Lower lobe of right lung (tissue), 2 donors: ENCODE measurements around the gene AP3S1. TPM values are rescaled to one million over a fixed set of nuclear protein-coding genes. Genes with fewer than 3 reads are reported as not detected.

Source experiments
- ATAC-seq, 2 donors: fragments of 200-7000 bp; cut with Tn5 transposase; one replicate each; pipeline ENCODE4 v1.9.1; 2020 to 2022; ENCODE audit warnings: mild to moderate bottlenecking in 2 of 2, moderate library complexity in 2 of 2
- DNase-seq: peaks from one replicate; pipeline ENCODE4 v3.0.0-alpha.2; 2020
- H3K27ac ChIP-seq: fragments of 200-600 bp; one replicate; pipeline ENCODE4 v1.8.0; 2022
- H3K27me3 ChIP-seq: fragments of 200-600 bp; one replicate; pipeline ENCODE4 v1.8.0; 2022; ENCODE audit warnings: low read depth
- H3K36me3 ChIP-seq: fragments of 200-600 bp; one replicate; pipeline ENCODE4 v1.8.0; 2022; ENCODE audit warnings: mild to moderate bottlenecking
- H3K4me1 ChIP-seq: fragments of 200-600 bp; one replicate; pipeline ENCODE4 v1.8.0; 2022
- H3K4me3 ChIP-seq: fragments of 200-600 bp; one replicate; pipeline ENCODE4 v1.8.0; 2022; ENCODE audit warnings: mild to moderate bottlenecking
- H3K9me3 ChIP-seq: fragments of 200-600 bp; one replicate; pipeline ENCODE4 v1.8.0; 2022
- CTCF ChIP-seq: fragments of 200-600 bp; IDR thresholded peaks from one replicate; pipeline ENCODE4 v1.8.0; 2022; ENCODE audit warnings: antibody characterized with exemption, mild to moderate bottlenecking
- intact Hi-C: fragments of 100-400 bp; cut with DNase I; formaldehyde crosslinking; loops from one replicate; pipeline ENCODE4 v1.11.0; 2022
- total RNA-seq: library from RNA; stranded (reverse); fragmentation: NEBNext Ultra II Directional; extraction: Animal tissue kit (Norgen Biotek cat#: 25700); gene quantifications from one replicate; pipeline ENCODE4 v1.2.1, GENCODE V29; 2021
- donor health status: DM: no; HTN: yes; CAD: no; lungs with severe emphysema.

The AP3S1 gene
- total RNA-seq, 1 donor from 2014 or later = 69.4 TPM

GRCh38 chr5:115857057-115857479 lies 15.3 kb downstream of the AP3S1 start:
- intact Hi-C loops = no loop called here
- Histone ChIP-seq H3K9me3 (no peaks in the 10 kb centered on the region), H3K27ac (no peak overlapping the region), H3K36me3 (no peaks in the 10 kb centered on the region), H3K4me3 (no peak overlapping the region), H3K4me1 (peaks cover 13% of the 10 kb centered on the region), H3K27me3 (no peaks in the 10 kb centered on the region)
- DNase-seq (no peak), ATAC-seq (no peak)
- TF ChIP-seq CTCF = no peak

GRCh38 chr5:115857626-115858349 lies 16.1 kb downstream of the AP3S1 start:
- H3K27me3 ChIP-seq = no peaks in the 10 kb centered on the region
- intact Hi-C loops = no loop called here
- H3K36me3 ChIP-seq = no peaks in the 10 kb centered on the region
- DNase-seq = no peak
- H3K4me3 ChIP-seq = no peak overlapping the region
- H3K27ac ChIP-seq = no peak overlapping the region
- no peaks in the 10 kb centered on the region for H3K9me3 ChIP-seq
- peaks cover 13% of the 10 kb centered on the region for H3K4me1 ChIP-seq
- no peak for ATAC-seq
- TF ChIP-seq CTCF = no peak

- Histone ChIP-seq H3K27me3 (no peaks in the 10 kb centered on the region), H3K4me1 (peaks cover 13% of the 10 kb centered on the region), H3K36me3 (no peaks in the 10 kb centered on the region), H3K27ac (no peak overlapping the region), H3K9me3 (no peaks in the 10 kb centered on the region), H3K4me3 (no peak overlapping the region)
- TF ChIP-seq CTCF = no peak
- intact Hi-C loops = no loop called here
- no peak for ATAC-seq
- no peak for DNase-seq
Observed at GRCh38 chr5:115858396-115858795, 16.7 kb downstream of the AP3S1 start.

GRCh38 chr5:115859378-115859777 lies 17.6 kb downstream of the AP3S1 start:
- Histone ChIP-seq H3K4me3 (no peak overlapping the region), H3K36me3 (no peaks in the 10 kb centered on the region), H3K27ac (no peak overlapping the region), H3K9me3 (peaks cover 4% of the 10 kb centered on the region), H3K4me1 (peaks cover 13% of the 10 kb centered on the region), H3K27me3 (no peaks in the 10 kb centered on the region)
- TF ChIP-seq CTCF = no peak
- DNase-seq (no peak), ATAC-seq (no peak)
- intact Hi-C loops = no loop called here

- H3K4me1 ChIP-seq = no peaks in the 10 kb centered on the region
- intact Hi-C loops = no loop called here
- TF ChIP-seq CTCF = no peak
- no peaks in the 10 kb centered on the region for H3K9me3 ChIP-seq
- DNase-seq = no peak
- peak in 1 of 2 donors; percentile 29 for ATAC-seq
- no peaks in the 10 kb centered on the region for H3K27me3 ChIP-seq
- peaks cover 11% of the 10 kb centered on the region for H3K36me3 ChIP-seq
- H3K4me3 ChIP-seq = no peak overlapping the region
- no peak overlapping the region for H3K27ac ChIP-seq
Observed at GRCh38 chr5:115869256-115869795, 27.6 kb downstream of the AP3S1 start.
